ENCODE measurements around the gene ZSWIM7. TPM values are rescaled to one million over a fixed set of nuclear protein-coding genes. Genes with fewer than 3 reads are reported as not detected.

The ZSWIM7 gene
- total RNA-seq, 1 experiment from 2014 or later, result 28.7 TPM

DNA sequence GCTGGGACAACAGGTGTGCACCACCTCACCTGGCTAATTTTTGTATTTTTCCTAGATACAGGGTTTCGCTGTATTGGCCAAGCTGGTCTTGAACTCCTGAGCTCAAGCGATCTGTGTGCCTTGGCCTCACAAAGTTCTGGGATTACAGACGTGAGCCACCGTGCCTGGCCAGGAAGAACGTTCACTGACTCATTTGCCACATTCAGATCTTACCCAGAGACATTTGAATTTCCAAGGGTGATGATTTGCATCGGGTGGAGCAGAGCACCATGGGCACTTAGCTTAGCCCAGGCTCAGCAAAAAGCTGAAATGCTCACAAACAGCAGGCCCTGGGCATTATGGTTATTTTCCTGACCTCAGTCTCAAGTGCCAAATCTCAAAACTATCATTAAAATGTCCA lies 69.1 kb downstream of the ZSWIM7 start:
- TF ChIP-seq, protein P1, sequence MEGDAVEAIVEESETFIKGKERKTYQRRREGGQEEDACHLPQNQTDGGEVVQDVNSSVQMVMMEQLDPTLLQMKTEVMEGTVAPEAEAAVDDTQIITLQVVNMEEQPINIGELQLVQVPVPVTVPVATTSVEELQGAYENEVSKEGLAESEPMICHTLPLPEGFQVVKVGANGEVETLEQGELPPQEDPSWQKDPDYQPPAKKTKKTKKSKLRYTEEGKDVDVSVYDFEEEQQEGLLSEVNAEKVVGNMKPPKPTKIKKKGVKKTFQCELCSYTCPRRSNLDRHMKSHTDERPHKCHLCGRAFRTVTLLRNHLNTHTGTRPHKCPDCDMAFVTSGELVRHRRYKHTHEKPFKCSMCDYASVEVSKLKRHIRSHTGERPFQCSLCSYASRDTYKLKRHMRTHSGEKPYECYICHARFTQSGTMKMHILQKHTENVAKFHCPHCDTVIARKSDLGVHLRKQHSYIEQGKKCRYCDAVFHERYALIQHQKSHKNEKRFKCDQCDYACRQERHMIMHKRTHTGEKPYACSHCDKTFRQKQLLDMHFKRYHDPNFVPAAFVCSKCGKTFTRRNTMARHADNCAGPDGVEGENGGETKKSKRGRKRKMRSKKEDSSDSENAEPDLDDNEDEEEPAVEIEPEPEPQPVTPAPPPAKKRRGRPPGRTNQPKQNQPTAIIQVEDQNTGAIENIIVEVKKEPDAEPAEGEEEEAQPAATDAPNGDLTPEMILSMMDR (conservative IDR thresholded peaks at IDR 0.05; ENCODE audit: low read depth, low read length), result no peak
- no peak for TF ChIP-seq EZH2 (IDR thresholded peaks at IDR 0.05; ENCODE audit: borderline replicate concordance, low read depth, low read length, poor library complexity, severe bottlenecking)
- ChIA-PET POLR2A (ENCODE audit: low non-redundant PET) (no interaction called here), CTCF (no interaction called here)
- Histone ChIP-seq H3K27ac (ENCODE audit: low read depth, low read length, poor library complexity, severe bottlenecking) (no peak overlapping the region), H3K27me3 (replicated peaks; ENCODE audit: insufficient read depth, low read depth, low read length, poor library complexity) (no peaks in the 10 kb centered on the region), H3K4me3 (ENCODE audit: low read depth, low read length, poor library complexity, severe bottlenecking) (no peak overlapping the region), H3K4me1 (ENCODE audit: insufficient read depth, low read length, poor library complexity, severe bottlenecking) (no peaks in the 10 kb centered on the region), H3K36me3 (ENCODE audit: insufficient read depth, low read length, poor library complexity, severe bottlenecking) (no peaks in the 10 kb centered on the region), H3K9me3 (ENCODE audit: low read depth, low read length, poor library complexity, severe bottlenecking) (no peaks in the 10 kb centered on the region)
- no peak for DNase-seq (ENCODE audit: low spot score)
- intact Hi-C loops (cut with micrococcal nuclease; ENCODE audit: unreplicated experiment), result no loop called here
- no TSS peak for BruUV-seq (replicated peaks)

DNA sequence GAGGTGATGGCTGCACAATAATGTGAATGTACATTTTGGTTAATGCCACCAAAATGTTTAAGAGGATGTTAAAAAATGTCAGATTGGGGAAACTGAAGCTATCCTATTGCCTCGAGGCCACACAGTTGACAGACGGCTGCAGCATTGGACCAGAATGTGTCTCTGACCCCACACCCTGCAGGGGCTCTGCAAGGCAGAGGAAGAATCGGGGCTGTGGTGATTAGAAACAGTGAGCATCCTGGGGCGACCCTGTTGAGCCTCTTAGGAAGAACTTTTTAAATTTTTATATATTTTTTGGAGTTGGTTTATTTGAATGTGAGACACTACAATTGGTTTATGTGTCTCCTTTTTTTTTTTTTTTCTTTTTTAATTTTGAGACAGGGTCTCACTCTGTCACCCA lies 69.6 kb downstream of the ZSWIM7 start:
- TF ChIP-seq, protein P1 (conservative IDR thresholded peaks at IDR 0.05; ENCODE audit: low read depth, low read length), result no peak
- TF ChIP-seq EZH2 (IDR thresholded peaks at IDR 0.05; ENCODE audit: borderline replicate concordance, low read depth, low read length, poor library complexity, severe bottlenecking), result no peak
- Histone ChIP-seq H3K4me1 (ENCODE audit: insufficient read depth, low read length, poor library complexity, severe bottlenecking) (no peaks in the 10 kb centered on the region), H3K27me3 (replicated peaks; ENCODE audit: insufficient read depth, low read depth, low read length, poor library complexity) (no peaks in the 10 kb centered on the region), H3K36me3 (ENCODE audit: insufficient read depth, low read length, poor library complexity, severe bottlenecking) (no peaks in the 10 kb centered on the region), H3K4me3 (ENCODE audit: low read depth, low read length, poor library complexity, severe bottlenecking) (no peak overlapping the region), H3K27ac (ENCODE audit: low read depth, low read length, poor library complexity, severe bottlenecking) (no peak overlapping the region), H3K9me3 (ENCODE audit: low read depth, low read length, poor library complexity, severe bottlenecking) (no peaks in the 10 kb centered on the region)
- intact Hi-C loops (cut with micrococcal nuclease; ENCODE audit: unreplicated experiment), result no loop called here
- no TSS peak for BruUV-seq (replicated peaks)
- DNase-seq (ENCODE audit: low spot score), result no peak
- CTCF ChIA-PET, result no interaction called here
- POLR2A ChIA-PET (ENCODE audit: low non-redundant PET), result no interaction called here

DNA sequence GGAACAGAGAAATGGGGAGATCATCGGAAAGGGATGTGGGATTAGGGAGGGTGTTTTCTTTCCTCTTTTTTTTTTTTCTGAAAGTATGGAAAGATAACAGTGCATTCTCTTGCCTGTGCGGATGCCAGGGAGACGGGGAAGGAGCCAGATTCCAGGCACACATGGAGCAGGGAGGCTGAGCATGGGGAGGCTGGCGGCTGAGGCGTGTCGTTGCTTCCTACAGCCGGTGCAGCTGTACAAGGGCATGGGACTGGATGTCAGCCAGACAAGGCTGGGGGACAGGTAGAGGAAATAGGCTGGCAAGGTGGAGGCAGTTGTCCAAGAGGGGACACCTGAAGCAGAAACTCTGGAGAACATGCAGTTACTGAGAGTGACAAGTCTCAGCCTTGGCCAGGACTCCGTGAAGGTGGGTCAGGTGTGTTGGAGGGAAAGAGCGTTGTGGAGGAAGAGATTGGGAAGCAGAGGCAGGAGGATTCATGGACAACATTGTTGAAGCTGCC lies 71.2 kb downstream of the ZSWIM7 start:
- no peak for DNase-seq (ENCODE audit: low spot score)
- Histone ChIP-seq H3K36me3 (ENCODE audit: insufficient read depth, low read length, poor library complexity, severe bottlenecking) (no peaks in the 10 kb centered on the region), H3K27ac (ENCODE audit: low read depth, low read length, poor library complexity, severe bottlenecking) (no peak overlapping the region), H3K4me1 (ENCODE audit: insufficient read depth, low read length, poor library complexity, severe bottlenecking) (no peaks in the 10 kb centered on the region), H3K27me3 (replicated peaks; ENCODE audit: insufficient read depth, low read depth, low read length, poor library complexity) (no peaks in the 10 kb centered on the region), H3K9me3 (ENCODE audit: low read depth, low read length, poor library complexity, severe bottlenecking) (no peaks in the 10 kb centered on the region), H3K4me3 (ENCODE audit: low read depth, low read length, poor library complexity, severe bottlenecking) (no peak overlapping the region)
- intact Hi-C loops (cut with micrococcal nuclease; ENCODE audit: unreplicated experiment), result no loop called here
- no peak for TF ChIP-seq EZH2 (IDR thresholded peaks at IDR 0.05; ENCODE audit: borderline replicate concordance, low read depth, low read length, poor library complexity, severe bottlenecking)
- ChIA-PET POLR2A (ENCODE audit: low non-redundant PET) (no interaction called here), CTCF (no interaction called here)
- no TSS peak for BruUV-seq (replicated peaks)

Other genes with a start within 250 kb of the ZSWIM7 start
- 3.9 and 5.9 TPM in 2 replicates for gene ADORA2B, start 54.6 kb downstream of the ZSWIM7 start, total RNA-seq (2021)
- gene TTC19, start 120 bp upstream of the ZSWIM7 start, total RNA-seq (2021), result 44.5 and 53.8 TPM in 2 replicates
- gene NCOR1, start 215.8 kb upstream of the ZSWIM7 start, total RNA-seq (2021), result 148 and 150 TPM in 2 replicates
- 31.7 and 41.9 TPM in 2 replicates for gene PIGL, start 217.5 kb upstream of the ZSWIM7 start, total RNA-seq (2021)

All from A673 (cell line).